HG03354 (cell line): ENCODE measurements around the gene ZNF213.

Source experiments
- ATAC-seq: cut with Tn5 transposase; IDR thresholded peaks from one replicate; pipeline ENCODE4 v1.9.1; 2021; ENCODE audit warnings: mild to moderate bottlenecking; ENCODE audit not compliant: unreplicated experiment, poor library complexity, severe bottlenecking

ZNF213 gene

DNA sequence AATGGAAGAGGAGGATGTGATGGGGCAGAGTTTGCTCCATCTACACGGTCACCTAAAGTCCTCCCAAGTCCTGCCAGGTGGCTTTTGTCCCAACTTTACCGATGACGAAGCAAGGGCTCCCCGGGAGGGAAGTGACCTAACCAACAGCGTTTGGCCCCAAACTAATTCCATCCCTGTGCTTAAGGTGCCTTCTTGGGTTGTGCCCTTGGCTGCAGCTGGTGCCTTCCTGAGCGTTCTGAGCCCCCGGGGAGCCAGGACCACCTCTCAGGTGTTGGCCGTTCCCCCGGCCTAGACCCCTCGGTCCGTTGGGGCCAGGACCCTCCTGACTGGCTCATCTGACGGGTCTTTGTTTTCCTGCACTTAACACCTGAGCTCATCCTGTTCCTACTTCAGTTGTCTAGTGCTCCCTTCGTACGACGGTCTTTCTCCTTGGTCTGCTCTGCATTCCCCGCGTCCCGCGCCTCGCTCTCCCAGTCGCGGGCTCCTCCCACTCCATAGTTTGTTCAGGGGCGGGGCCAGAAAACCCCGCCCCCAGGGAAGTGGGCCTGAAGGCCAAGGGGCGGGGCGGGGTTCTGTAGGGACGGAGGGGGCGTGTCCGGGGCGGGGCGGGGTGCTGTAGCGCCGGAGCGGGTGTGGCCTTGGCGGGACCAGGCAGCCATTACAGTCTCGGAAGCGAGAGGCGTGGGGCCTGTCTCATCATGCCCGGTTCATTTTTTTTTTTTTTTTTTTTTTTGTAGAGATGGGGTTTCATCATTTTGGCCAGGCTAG is 34.9 kb upstream of the ZNF213 start:
- peak; percentile 70 for ATAC-seq

DNA sequence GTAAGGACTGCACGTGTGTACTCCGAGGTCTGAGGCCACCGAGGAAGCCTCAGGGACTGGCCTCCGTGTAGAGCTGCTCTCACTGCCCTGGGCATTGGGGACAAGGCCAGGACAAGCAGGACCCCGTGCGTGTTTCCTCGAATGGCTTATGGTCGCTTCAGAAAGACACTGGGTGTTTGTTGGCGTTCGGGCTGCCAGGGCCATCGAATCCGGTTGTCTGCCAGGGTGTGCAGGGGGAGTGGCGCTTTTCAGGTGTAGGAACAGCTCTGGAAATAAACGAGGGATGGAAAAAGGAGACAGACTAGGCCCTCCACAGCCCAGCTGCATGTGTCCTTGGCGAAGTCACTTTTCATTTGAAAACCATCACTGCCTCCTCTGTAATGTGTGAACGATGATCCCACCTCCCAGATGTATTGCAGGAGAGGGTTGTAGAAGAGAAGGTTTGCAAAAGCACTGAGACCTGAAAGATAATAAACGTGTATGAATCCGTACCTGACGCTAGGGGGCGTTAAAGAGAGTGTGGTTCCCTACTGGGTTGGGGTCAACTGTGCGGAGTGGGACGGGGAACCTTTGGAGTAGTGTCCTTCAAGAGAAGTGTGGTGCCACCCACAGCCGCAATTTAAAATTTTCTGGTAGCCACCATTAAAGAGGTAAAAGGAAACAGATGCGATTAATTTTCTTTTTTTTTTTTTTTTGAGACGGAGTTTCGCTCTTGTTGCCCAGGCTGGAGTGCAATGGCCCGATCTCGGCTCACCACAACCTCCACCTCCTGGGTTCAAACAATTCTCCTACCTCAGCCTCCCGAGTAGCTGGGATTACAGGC is 33.6 kb upstream of the ZNF213 start:
- no peak for ATAC-seq

- no peak for ATAC-seq
Measured at GRCh38 chr16:3101841-3102470, 32.9 kb upstream of the ZNF213 start.

- peak; percentile 79 for ATAC-seq
Measured at GRCh38 chr16:3106205-3106928, 28.5 kb upstream of the ZNF213 start.

DNA sequence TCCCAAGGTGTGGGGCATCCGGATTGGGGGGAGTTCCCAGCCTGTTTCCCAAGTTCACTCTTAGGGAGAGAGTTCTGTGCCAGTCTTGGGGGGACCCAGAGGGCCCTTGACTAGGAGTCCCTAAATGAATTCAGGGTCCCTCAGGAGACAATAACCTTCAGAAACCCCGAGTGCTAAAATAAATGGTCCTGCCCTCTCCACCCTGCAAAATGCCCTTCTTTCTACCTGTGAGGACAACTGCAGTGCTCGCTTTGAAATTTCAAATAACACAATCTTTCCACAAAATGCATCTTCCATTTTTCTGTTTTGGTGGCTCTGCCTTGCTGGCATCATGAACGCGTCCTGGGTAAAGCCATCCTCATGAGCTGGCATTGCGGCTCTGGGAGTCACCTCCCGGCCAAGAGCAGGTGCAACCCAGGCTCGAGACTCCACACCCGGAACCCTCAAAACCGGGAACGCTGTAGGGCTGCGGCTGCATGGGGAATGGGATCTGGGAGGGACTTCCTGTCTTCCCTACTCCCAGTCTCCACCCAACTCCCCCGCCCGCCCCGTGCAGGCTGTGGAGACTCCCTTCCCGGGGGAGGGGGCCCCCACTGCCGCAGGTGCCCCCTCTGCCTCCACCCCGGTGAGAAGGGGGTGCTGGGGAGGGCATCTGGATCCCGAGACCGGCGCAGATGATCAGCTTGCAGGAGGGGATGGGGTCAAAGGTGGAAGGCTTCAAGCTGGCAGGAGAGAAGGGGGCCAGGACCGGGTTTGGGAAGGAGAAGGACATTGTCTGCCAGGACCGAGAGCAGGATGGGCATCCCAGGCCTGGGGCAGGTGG is 22.6 kb upstream of the ZNF213 start, which contains the start of gene ZNF205:
Gene ZNF205 (plus strand): TSS at position 529 of the 823 bp plus-strand sequence. CDS start 845 bp downstream, outside the sequence.
- no peak for ATAC-seq

GRCh38 chr16:3112881-3113574 is 21.8 kb upstream of the ZNF213 start:
- ATAC-seq = no peak

DNA sequence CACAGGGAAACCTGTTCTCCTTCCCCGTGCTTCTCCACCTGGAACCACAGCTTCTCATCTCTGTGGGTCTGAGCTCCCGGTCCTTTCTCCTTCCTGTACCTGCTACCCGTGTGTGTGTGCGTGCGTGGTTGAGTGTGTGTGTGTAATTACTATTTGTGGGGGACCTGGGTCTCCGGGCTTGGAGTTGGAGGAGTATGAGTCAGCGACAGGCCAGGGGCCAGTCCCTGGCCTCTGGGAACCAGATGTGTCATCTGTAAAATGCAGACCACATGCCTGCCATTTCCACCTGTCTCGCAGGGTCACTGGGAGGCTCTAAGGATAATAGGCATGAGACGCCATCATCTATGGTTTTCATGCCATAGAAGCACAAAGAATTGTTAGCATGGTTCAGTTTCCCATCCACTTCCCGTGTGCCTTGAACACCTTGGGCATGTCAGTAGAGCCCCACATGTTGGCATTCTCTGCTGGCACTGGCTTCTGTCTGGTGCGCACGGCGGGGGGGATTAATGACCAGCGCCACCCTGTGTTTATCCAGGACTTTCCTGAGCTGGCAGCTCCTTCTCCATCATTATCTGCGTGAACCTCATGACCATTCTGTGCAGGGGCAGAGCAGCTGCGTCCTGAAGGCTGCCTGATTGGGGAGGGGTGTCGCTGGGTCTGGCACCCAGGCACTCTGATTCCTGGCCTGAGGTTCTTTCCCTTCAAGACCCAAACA is 20.9 kb upstream of the ZNF213 start:
- no peak for ATAC-seq

DNA sequence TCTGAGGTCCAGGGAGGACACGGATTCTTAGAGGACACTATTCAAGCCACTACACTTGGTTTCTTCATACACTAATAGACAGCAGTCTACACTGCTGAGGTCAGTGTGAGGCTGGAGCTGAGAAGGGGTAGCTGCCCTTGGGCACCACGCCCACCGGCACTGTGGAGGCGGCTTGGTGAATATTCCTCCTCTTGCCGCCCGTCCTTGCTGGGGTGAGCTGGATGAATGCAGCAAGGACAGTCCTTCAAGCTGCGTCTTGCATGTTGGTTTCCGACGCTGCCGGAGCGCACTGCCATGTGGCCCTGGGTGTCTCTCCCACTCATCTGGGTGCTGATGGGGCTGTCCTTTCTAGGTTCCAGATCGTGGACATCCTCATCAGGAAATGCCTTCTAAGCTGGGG is 19.8 kb upstream of the ZNF213 start:
- ATAC-seq = no peak

GRCh38 chr16:3115561-3115960 is 19.3 kb upstream of the ZNF213 start:
- ATAC-seq = no peak

DNA sequence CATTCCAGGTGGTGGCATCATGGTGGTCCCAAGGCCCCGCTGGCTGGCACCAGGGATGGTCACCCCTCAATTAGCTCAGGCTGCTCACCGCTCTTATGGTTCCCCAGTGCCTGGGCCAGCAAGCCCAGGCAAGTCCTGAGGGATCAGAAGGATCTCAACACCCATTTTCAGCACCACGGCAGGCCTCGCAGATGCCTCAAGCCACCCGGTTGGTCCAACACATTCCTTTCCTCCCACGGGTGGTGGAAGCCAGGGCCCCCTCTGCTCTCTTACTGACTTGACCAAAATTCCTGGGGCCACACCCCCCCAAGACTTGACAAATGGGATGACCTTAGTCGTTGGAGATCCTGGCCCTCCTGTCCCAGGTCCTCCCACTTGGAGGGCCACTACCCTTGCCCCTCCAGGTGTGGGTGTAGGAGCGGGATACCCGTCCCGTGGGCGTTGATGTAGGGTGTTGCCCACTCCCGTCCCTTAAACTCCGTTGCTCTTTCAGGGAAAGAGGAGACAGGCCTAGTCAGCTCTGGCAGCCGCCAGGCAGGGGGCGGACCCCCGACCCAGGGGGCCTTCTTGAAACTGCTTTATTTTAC is 16.5 kb upstream of the ZNF213 start:
- no peak for ATAC-seq

DNA sequence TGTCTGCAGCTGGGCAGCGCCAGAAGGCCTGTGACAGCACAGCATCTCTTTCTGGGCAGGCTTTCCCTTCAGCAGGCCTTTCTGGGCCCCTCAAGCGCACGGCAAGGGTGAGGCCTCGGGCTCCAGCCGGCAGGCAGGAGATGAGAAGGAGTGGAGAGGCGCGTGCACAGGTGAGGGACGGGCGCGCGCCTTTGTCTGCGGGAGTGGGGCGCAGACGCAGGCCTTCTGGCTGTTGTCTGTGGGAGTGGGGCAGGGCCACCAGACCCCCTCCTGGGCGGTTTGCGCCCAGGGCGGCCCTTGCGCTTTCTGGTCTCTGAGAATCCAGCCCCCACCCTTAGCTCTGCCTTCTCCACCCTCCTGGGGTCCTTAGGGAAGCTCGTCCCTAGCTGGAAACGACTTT is 16.0 kb upstream of the ZNF213 start:
- ATAC-seq = no peak

DNA sequence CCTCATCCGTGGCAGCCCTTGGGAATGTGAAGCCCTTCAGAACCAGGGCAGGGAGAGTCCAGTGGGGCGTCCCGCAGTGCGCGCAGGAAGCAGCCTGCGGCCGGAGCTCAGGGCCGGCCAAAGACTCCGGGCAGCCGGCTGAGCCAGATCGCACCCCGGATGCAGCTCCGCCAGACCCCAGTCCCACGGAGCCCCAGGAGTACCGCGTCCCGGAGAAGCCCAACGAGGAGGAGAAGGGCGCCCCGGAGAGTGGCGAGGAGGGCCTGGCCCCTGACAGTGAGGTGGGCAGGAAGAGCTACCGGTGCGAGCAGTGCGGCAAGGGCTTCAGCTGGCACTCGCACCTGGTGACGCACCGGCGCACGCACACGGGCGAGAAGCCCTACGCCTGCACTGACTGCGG is 15.5 kb upstream of the ZNF213 start:
- no peak for ATAC-seq

DNA sequence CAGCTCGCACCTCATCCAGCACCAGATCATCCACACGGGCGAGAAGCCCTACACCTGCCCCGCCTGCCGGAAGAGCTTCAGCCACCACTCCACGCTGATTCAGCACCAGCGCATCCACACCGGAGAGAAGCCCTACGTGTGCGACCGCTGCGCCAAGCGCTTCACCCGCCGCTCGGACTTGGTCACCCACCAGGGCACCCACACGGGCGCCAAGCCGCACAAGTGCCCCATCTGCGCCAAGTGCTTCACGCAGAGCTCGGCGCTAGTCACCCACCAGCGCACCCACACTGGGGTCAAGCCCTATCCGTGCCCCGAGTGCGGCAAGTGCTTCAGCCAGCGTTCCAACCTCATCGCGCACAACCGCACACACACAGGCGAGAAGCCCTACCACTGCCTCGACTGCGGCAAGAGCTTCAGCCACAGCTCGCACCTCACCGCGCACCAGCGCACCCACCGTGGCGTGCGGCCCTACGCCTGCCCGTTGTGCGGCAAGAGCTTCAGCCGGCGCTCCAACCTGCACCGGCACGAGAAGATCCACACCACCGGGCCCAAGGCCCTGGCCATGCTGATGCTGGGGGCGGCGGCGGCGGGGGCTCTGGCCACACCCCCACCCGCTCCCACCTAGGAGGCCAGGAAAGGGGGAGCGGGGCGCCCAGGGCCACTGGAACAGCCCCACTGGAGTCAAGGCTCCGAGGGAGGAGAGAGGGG is 15.0 kb upstream of the ZNF213 start:
- ATAC-seq = no peak

- ATAC-seq = no peak
Measured at GRCh38 chr16:3120435-3120834, 14.4 kb upstream of the ZNF213 start.

GRCh38 chr16:3121851-3122467 is 12.9 kb upstream of the ZNF213 start:
- ATAC-seq = no peak

GRCh38 chr16:3122926-3123570 is 11.8 kb upstream of the ZNF213 start:
- no peak for ATAC-seq
